ENCODE measurements around the gene THSD4.

The THSD4 gene

DNA sequence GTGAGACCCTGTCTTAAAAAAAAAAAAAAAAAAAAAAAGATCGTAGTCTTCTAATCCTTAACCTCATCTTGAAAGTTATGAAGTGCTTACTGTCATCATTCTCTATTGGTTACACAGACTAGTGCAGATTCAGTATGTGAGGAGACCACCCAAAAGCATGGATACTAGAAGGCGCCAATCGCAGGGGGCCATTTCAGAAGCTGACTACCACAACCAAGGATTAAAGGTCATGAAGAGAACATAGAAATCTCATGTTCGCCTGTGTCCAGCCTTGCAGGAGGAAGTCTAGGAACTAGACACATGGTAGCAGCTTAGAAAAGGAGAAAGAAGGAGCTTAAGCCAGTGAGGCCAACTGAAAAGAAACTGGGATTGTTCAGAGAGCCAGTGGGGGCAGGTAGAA, 207.8 kb downstream of the THSD4 start:
- Histone ChIP-seq H3K27ac (ENCODE audit: insufficient read depth in 1 of 2, low read depth in 1 of 2, low read length in 2 of 2, poor library complexity in 1 of 2, severe bottlenecking in 2 of 2) (no peak overlapping the region), H3K9me3 (ENCODE audit: control extremely low read depth in 1 of 5, control insufficient read depth in 4 of 5, insufficient read depth in 2 of 5, low read depth in 1 of 5, low read length in 4 of 5) (no peaks in the 10 kb centered on the region), H3K4me3 (ENCODE audit: control insufficient read depth in 1 of 7, extremely low read depth in 1 of 7, insufficient read depth in 4 of 7, low read depth in 2 of 7, low read length in 6 of 7) (no peak overlapping the region), H3K4me1 (ENCODE audit: control extremely low read depth in 1 of 4, control insufficient read depth in 4 of 4, insufficient read depth in 4 of 4, low read length in 3 of 4) (no peaks in the 10 kb centered on the region), H3K36me3 (ENCODE audit: control insufficient read depth in 4 of 4, insufficient read depth in 4 of 4, low read length in 3 of 4) (no peaks in the 10 kb centered on the region), H3K27me3 (replicated peaks in 2 of 5; ENCODE audit: control insufficient read depth in 4 of 5, insufficient read depth in 5 of 5, low read length in 4 of 5) (peaks cover 0 to 3% (median 0%) of the 10 kb centered on the region in 5 experiments)
- 96% methylated on average over 3 of the region's 4 CpGs for WGBS (ENCODE audit: insufficient coverage)
- no peak for DNase-seq
- CTCF ChIA-PET = no interaction called here
- POLR2A ChIA-PET = no interaction called here

DNA sequence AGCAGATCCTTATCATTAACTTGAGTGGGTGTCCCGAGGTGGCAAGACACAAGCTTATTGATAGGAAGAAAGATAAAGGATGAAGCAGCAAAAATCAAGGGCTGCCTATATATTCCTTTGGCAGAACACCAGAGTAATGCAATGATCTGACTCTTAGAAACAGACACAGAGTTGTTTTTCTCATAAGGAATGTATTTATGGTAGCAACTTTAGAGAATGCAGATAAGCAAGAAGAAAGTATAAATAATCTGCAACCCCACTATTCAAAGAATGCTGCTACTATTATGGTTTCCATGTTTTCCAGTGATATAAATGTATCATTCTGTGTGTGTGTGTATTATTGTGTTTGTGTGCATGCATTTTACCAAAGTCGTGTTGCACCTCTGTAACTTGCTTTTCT, 208.3 kb downstream of the THSD4 start:
- 0% methylated on average over 1 of the region's 2 CpGs for WGBS (ENCODE audit: insufficient coverage)
- ChIA-PET POLR2A (interaction anchor here (0.6 kb wide), 1 partner anchor 139 kb away, joined by 3 read pairs; no protein-coding TSS in a partner anchor), CTCF (no interaction called here)
- Histone ChIP-seq H3K4me3 (ENCODE audit: control insufficient read depth in 1 of 7, extremely low read depth in 1 of 7, insufficient read depth in 4 of 7, low read depth in 2 of 7, low read length in 6 of 7) (no peak overlapping the region), H3K27ac (ENCODE audit: insufficient read depth in 1 of 2, low read depth in 1 of 2, low read length in 2 of 2, poor library complexity in 1 of 2, severe bottlenecking in 2 of 2) (no peak overlapping the region), H3K9me3 (ENCODE audit: control extremely low read depth in 1 of 5, control insufficient read depth in 4 of 5, insufficient read depth in 2 of 5, low read depth in 1 of 5, low read length in 4 of 5) (no peaks in the 10 kb centered on the region), H3K4me1 (ENCODE audit: control extremely low read depth in 1 of 4, control insufficient read depth in 4 of 4, insufficient read depth in 4 of 4, low read length in 3 of 4) (no peaks in the 10 kb centered on the region), H3K27me3 (replicated peaks in 2 of 5; ENCODE audit: control insufficient read depth in 4 of 5, insufficient read depth in 5 of 5, low read length in 4 of 5) (peaks cover 0 to 3% (median 0%) of the 10 kb centered on the region in 5 experiments), H3K36me3 (ENCODE audit: control insufficient read depth in 4 of 4, insufficient read depth in 4 of 4, low read length in 3 of 4) (no peaks in the 10 kb centered on the region)
- DNase-seq = no peak

DNA sequence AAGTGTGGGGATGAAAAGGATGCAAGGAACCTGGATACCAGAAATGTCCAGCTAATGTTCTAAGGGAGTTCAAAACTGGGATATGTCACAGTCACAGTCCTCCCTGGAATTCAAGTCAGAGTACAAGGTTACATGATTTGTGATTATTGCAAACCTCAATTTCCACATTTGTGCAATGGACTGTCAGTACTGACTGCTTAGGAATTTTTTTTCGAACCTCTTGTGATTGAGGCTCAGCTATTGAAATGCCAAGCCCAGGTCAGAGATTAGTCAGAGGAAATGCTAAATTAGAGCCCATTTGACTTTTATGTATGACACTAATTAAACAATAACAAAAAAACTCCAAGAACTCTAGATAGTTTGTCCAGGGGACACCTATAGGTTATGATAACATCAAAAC, 210.2 kb downstream of the THSD4 start:
- H3K36me3 ChIP-seq (ENCODE audit: control insufficient read depth in 4 of 4, insufficient read depth in 4 of 4, low read length in 3 of 4) = no peaks in the 10 kb centered on the region
- WGBS (ENCODE audit: insufficient coverage) = 100% methylated on average over 1 of the region's 1 CpG
- peaks cover 0 to 3% (median 0%) of the 10 kb centered on the region in 5 experiments for H3K27me3 ChIP-seq (replicated peaks in 2 of 5; ENCODE audit: control insufficient read depth in 4 of 5, insufficient read depth in 5 of 5, low read length in 4 of 5)
- ChIA-PET POLR2A (no interaction called here), CTCF (no interaction called here)
- H3K4me1 ChIP-seq (ENCODE audit: control extremely low read depth in 1 of 4, control insufficient read depth in 4 of 4, insufficient read depth in 4 of 4, low read length in 3 of 4) = no peaks in the 10 kb centered on the region
- no peak for DNase-seq
- no peak overlapping the region for H3K27ac ChIP-seq (ENCODE audit: insufficient read depth in 1 of 2, low read depth in 1 of 2, low read length in 2 of 2, poor library complexity in 1 of 2, severe bottlenecking in 2 of 2)
- H3K9me3 ChIP-seq (ENCODE audit: control extremely low read depth in 1 of 5, control insufficient read depth in 4 of 5, insufficient read depth in 2 of 5, low read depth in 1 of 5, low read length in 4 of 5) = no peaks in the 10 kb centered on the region
- H3K4me3 ChIP-seq (ENCODE audit: control insufficient read depth in 1 of 7, extremely low read depth in 1 of 7, insufficient read depth in 4 of 7, low read depth in 2 of 7, low read length in 6 of 7) = no peak overlapping the region

GRCh38 chr15:71328453-71328852, 213.2 kb downstream of the THSD4 start:
- POLR2A ChIA-PET = no interaction called here
- H3K4me3 ChIP-seq (ENCODE audit: control insufficient read depth in 1 of 7, extremely low read depth in 1 of 7, insufficient read depth in 4 of 7, low read depth in 2 of 7, low read length in 6 of 7) = no peak overlapping the region
- peaks cover 0 to 5% (median 0%) of the 10 kb centered on the region in 5 experiments for H3K27me3 ChIP-seq (replicated peaks in 2 of 5; ENCODE audit: control insufficient read depth in 4 of 5, insufficient read depth in 5 of 5, low read length in 4 of 5)
- H3K36me3 ChIP-seq (ENCODE audit: control insufficient read depth in 4 of 4, insufficient read depth in 4 of 4, low read length in 3 of 4) = no peaks in the 10 kb centered on the region
- CTCF ChIA-PET = no interaction called here
- no peak overlapping the region for H3K27ac ChIP-seq (ENCODE audit: insufficient read depth in 1 of 2, low read depth in 1 of 2, low read length in 2 of 2, poor library complexity in 1 of 2, severe bottlenecking in 2 of 2)
- H3K9me3 ChIP-seq (ENCODE audit: control extremely low read depth in 1 of 5, control insufficient read depth in 4 of 5, insufficient read depth in 2 of 5, low read depth in 1 of 5, low read length in 4 of 5) = no peaks in the 10 kb centered on the region
- DNase-seq = no peak
- WGBS (ENCODE audit: insufficient coverage) = 94% methylated on average over 3 of the region's 3 CpGs
- H3K4me1 ChIP-seq (ENCODE audit: control extremely low read depth in 1 of 4, control insufficient read depth in 4 of 4, insufficient read depth in 4 of 4, low read length in 3 of 4) = no peaks in the 10 kb centered on the region

GRCh38 chr15:71329041-71329440, 213.8 kb downstream of the THSD4 start:
- H3K27me3 ChIP-seq (replicated peaks in 2 of 5; ENCODE audit: control insufficient read depth in 4 of 5, insufficient read depth in 5 of 5, low read length in 4 of 5) = peaks cover 0 to 5% (median 0%) of the 10 kb centered on the region in 5 experiments
- ChIA-PET POLR2A (no interaction called here), CTCF (no interaction called here)
- no peaks in the 10 kb centered on the region for H3K4me1 ChIP-seq (ENCODE audit: control extremely low read depth in 1 of 4, control insufficient read depth in 4 of 4, insufficient read depth in 4 of 4, low read length in 3 of 4)
- H3K27ac ChIP-seq (ENCODE audit: insufficient read depth in 1 of 2, low read depth in 1 of 2, low read length in 2 of 2, poor library complexity in 1 of 2, severe bottlenecking in 2 of 2) = no peak overlapping the region
- no peak overlapping the region for H3K4me3 ChIP-seq (ENCODE audit: control insufficient read depth in 1 of 7, extremely low read depth in 1 of 7, insufficient read depth in 4 of 7, low read depth in 2 of 7, low read length in 6 of 7)
- DNase-seq = no peak
- 92% methylated on average over 8 of the region's 8 CpGs for WGBS (ENCODE audit: insufficient coverage)
- H3K9me3 ChIP-seq (ENCODE audit: control extremely low read depth in 1 of 5, control insufficient read depth in 4 of 5, insufficient read depth in 2 of 5, low read depth in 1 of 5, low read length in 4 of 5) = no peaks in the 10 kb centered on the region
- no peaks in the 10 kb centered on the region for H3K36me3 ChIP-seq (ENCODE audit: control insufficient read depth in 4 of 4, insufficient read depth in 4 of 4, low read length in 3 of 4)

- H3K36me3 ChIP-seq (ENCODE audit: control insufficient read depth in 4 of 4, insufficient read depth in 4 of 4, low read length in 3 of 4) = no peaks in the 10 kb centered on the region
- whole genome bisulfite sequencing (ENCODE audit: insufficient coverage) = 82% methylated on average over 13 of the region's 14 CpGs
- DNase-seq = no peak
- no peaks in the 10 kb centered on the region for H3K4me1 ChIP-seq (ENCODE audit: control extremely low read depth in 1 of 4, control insufficient read depth in 4 of 4, insufficient read depth in 4 of 4, low read length in 3 of 4)
- ChIA-PET POLR2A (interaction anchor here (0.6 kb wide), 1 partner anchor 103 kb away, joined by 3 read pairs; no protein-coding TSS in a partner anchor), CTCF (interaction anchor here (0.7 kb wide), 1 partner anchor 58 kb away, joined by 3 read pairs; no protein-coding TSS in a partner anchor)
- no peak overlapping the region for H3K4me3 ChIP-seq (ENCODE audit: control insufficient read depth in 1 of 7, extremely low read depth in 1 of 7, insufficient read depth in 4 of 7, low read depth in 2 of 7, low read length in 6 of 7)
- H3K9me3 ChIP-seq (ENCODE audit: control extremely low read depth in 1 of 5, control insufficient read depth in 4 of 5, insufficient read depth in 2 of 5, low read depth in 1 of 5, low read length in 4 of 5) = no peaks in the 10 kb centered on the region
- no peak overlapping the region for H3K27ac ChIP-seq (ENCODE audit: insufficient read depth in 1 of 2, low read depth in 1 of 2, low read length in 2 of 2, poor library complexity in 1 of 2, severe bottlenecking in 2 of 2)
- H3K27me3 ChIP-seq (replicated peaks in 2 of 5; ENCODE audit: control insufficient read depth in 4 of 5, insufficient read depth in 5 of 5, low read length in 4 of 5) = peaks cover 0 to 5% (median 0%) of the 10 kb centered on the region in 5 experiments
Observed at GRCh38 chr15:71329497-71330260, 214.4 kb downstream of the THSD4 start.

- POLR2A ChIA-PET = interaction anchor here (0.6 kb wide), 1 partner anchor 102 kb away, joined by 3 read pairs; no protein-coding TSS in a partner anchor
- WGBS (ENCODE audit: insufficient coverage) = 100% methylated on average over 6 of the region's 11 CpGs
Observed at GRCh38 chr15:71330638-71331162, 215.4 kb downstream of the THSD4 start.

More at GRCh38 chr15:71330638-71331162, 215.4 kb downstream of the THSD4 start:
- Histone ChIP-seq H3K36me3 (ENCODE audit: control insufficient read depth in 4 of 4, insufficient read depth in 4 of 4, low read length in 3 of 4) (no peaks in the 10 kb centered on the region), H3K9me3 (ENCODE audit: control extremely low read depth in 1 of 5, control insufficient read depth in 4 of 5, insufficient read depth in 2 of 5, low read depth in 1 of 5, low read length in 4 of 5) (no peaks in the 10 kb centered on the region), H3K4me3 (ENCODE audit: control insufficient read depth in 1 of 7, extremely low read depth in 1 of 7, insufficient read depth in 4 of 7, low read depth in 2 of 7, low read length in 6 of 7) (no peak overlapping the region), H3K27ac (ENCODE audit: insufficient read depth in 1 of 2, low read depth in 1 of 2, low read length in 2 of 2, poor library complexity in 1 of 2, severe bottlenecking in 2 of 2) (no peak overlapping the region), H3K4me1 (ENCODE audit: control extremely low read depth in 1 of 4, control insufficient read depth in 4 of 4, insufficient read depth in 4 of 4, low read length in 3 of 4) (no peaks in the 10 kb centered on the region), H3K27me3 (replicated peaks in 2 of 5; ENCODE audit: control insufficient read depth in 4 of 5, insufficient read depth in 5 of 5, low read length in 4 of 5) (peaks cover 0 to 2% (median 0%) of the 10 kb centered on the region in 5 experiments)
- no peak for DNase-seq
- CTCF ChIA-PET = no interaction called here
